Hepatic stellate cell (primary cell): Measurements from ENCODE around the gene ZNF318.

Source experiments
- DNase-seq: peaks from one replicate; pipeline ENCODE4 v3.0.0; 2011; ENCODE audit warnings: low spot score

Gene ZNF318

DNA sequence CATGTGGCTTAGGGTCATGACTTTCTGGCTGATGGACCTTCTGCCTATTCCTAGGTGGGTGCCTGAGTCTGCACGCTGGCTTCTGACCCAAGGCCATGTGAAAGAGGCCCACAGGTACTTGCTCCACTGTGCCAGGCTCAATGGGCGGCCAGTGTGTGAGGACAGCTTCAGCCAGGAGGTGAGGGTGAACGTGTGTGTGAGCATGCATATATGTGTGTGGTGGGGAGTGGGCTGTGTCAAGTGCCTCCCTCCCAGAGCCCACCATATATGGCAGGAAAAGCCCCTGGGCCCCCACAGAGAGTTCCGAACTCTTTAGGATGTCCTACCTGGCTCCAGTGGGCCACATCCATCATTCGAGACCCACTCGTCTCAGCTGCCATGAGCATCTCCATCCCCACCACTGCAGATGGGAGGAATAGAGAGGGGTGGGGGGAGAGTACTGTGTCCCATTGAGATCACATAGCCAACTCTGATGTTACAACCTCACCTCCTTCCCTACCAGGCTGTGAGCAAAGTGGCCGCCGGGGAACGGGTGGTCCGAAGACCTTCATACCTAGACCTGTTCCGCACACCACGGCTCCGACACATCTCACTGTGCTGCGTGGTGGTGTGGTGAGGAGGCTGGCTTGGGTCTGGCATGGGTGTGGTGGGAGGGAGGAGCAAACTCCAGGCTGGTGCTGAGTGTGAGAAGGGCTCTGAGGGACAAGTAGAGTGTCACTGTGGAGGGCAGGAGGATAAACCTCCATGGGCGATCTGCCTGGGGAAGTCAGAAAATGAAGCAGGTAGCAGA lies 68.2 kb downstream of the ZNF318 start:
- DNase-seq: no peak

DNA sequence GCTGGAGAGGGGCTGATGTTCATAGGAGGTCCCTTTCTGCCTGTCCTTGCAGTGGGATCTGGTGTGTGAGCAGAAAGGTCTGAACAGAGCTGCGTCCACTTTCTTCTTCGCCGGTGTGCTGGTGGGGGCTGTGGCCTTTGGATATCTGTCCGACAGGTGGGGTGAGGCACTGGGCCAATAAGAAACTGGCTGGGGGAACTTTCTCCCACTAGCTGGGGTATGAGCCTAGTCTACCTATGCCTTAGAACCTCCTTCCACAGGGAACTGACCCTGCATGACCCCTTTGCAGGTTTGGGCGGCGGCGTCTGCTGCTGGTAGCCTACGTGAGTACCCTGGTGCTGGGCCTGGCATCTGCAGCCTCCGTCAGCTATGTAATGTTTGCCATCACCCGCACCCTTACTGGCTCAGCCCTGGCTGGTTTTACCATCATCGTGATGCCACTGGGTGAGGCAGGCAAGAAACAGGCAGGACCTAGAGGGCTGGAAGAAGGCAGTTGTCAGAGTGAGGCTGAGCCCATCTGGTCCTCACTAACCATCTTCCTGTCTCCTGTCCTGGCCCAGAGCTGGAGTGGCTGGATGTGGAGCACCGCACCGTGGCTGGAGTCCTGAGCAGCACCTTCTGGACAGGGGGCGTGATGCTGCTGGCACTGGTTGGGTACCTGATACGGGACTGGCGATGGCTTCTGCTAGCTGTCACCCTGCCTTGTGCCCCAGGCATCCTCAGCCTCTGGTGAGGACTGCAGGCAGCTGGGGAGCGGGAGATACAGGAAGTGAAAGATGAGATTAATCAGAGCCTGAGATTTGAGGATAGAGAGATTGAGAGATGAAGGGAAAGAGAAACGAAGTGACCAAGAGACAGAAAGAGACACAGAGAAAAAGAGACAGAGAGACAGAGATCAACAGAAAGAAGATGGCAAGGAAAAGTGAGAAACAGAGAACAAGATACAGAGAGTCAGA lies 69.8 kb downstream of the ZNF318 start:
- DNase-seq: no peak

- DNase-seq: no peak
Observed at GRCh38 chr6:43298565-43299337, 70.7 kb downstream of the ZNF318 start.

GRCh38 chr6:43297644-43298564 lies 71.5 kb downstream of the ZNF318 start, which contains the start of gene SLC22A7:
SLC22A7 (plus strand) TSS chr6:43298260; CDS start chr6:43298359, 99 bp downstream.
- peak; percentile 6 for DNase-seq

DNA sequence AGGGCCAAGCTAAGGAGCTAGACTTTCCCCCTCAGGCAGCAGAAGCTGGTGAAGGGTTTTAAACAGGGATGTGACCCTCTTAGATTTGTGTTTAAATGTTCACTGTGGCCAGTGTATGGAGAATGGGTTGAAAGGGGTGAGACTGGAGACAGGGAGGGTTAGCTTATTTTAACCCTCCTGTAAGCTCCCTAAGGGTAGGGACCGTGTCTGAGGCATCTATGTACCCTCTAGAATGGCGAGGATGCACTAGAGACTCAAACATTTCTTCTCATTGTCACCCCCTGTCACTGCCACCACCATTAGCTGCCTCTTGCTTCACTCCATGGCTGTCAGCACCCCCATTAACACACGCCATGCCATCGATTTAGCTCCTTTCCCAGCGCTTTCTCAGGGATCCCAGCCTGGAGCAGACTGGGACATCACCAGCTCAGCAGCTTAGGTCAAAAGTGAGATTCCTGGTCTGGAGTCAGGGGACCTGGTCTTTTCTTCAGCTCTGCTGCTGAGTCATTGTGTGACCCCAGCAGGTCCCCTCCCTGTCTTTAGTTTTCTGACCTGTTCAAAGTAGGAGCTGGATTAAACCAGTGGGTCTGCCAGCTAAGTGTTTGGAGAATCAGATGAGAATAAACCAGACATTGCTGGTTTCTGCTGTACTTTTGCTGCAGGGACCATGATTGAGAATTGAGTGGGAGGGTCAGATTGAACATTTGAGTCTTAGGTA lies 72.5 kb downstream of the ZNF318 start:
- DNase-seq: peak; percentile 12

GRCh38 chr6:43295456-43295855 lies 74.0 kb downstream of the ZNF318 start:
- DNase-seq: no peak

DNA sequence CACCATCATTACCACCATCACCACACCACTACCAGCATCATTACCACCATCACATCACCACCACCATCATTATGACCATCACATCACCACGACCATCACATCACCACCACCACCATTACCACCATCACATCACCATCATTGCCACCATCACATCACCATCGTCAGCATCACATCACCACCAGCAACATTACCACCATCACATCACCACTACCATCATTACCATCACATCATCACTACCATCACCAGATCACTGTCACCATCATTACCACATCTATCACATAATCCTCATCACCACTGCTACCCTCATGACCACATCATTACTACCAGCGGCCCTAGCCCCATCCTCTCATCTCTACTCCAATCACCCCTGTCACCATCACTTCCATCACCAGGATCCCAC lies 74.9 kb downstream of the ZNF318 start:
- no peak for DNase-seq

GRCh38 chr6:43293698-43294097 lies 75.7 kb downstream of the ZNF318 start:
- DNase-seq: no peak

DNA sequence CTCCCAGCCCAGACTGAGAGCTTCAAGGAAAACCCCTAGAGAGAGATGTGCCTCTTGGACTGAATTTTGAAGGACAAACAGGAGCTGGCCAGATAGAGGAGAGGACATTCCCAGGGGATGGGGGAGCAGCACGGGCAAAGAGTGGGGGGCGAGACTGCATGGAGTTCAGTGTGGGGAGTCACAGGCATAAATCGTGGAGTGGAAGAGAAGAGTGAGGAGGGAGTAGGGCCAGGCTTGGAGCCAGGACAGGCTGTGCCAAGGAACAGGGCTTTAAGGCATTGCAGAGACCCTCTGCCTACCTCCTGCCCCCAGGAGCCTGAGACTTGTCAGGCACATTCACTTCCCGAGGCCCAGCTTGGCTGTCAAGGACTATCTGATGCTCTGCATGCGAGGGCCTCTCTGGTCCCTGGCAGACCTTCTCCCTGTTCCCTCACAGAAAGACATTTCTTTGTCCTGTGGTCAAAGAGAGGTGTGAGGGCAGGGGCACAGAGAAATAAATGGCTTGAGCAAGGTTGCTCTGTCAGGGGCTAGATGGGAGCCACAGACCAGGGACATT lies 76.6 kb downstream of the ZNF318 start:
- no peak for DNase-seq

- DNase-seq: no peak
Observed at GRCh38 chr6:43292341-43292740, 77.1 kb downstream of the ZNF318 start.

- DNase-seq: no peak
Observed at GRCh38 chr6:43291708-43292107, 77.7 kb downstream of the ZNF318 start.

DNA sequence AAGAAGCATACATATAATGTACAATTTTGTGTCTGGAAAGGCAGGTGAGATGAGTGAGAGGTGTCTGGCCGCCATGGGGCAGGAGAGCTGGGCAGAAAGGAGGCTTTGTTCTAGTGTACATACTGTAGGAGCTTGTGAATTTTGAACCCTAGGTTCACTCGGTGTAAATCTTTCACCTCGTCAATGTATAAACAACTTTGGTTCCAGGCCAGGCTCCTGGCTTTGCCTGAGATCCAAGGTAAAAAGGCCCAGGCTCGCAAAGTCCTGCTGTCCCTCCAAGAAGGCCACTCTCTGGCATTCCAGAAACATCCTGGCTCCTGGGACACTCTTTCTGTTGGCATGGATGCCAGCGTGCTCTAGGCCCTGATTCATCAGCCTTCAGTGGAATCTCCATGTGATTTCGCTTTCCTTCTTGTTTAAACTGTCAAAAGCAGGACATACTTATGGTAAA lies 78.5 kb downstream of the ZNF318 start:
- no peak for DNase-seq

GRCh38 chr6:43290339-43290904 lies 79.0 kb downstream of the ZNF318 start:
- no peak for DNase-seq

DNA sequence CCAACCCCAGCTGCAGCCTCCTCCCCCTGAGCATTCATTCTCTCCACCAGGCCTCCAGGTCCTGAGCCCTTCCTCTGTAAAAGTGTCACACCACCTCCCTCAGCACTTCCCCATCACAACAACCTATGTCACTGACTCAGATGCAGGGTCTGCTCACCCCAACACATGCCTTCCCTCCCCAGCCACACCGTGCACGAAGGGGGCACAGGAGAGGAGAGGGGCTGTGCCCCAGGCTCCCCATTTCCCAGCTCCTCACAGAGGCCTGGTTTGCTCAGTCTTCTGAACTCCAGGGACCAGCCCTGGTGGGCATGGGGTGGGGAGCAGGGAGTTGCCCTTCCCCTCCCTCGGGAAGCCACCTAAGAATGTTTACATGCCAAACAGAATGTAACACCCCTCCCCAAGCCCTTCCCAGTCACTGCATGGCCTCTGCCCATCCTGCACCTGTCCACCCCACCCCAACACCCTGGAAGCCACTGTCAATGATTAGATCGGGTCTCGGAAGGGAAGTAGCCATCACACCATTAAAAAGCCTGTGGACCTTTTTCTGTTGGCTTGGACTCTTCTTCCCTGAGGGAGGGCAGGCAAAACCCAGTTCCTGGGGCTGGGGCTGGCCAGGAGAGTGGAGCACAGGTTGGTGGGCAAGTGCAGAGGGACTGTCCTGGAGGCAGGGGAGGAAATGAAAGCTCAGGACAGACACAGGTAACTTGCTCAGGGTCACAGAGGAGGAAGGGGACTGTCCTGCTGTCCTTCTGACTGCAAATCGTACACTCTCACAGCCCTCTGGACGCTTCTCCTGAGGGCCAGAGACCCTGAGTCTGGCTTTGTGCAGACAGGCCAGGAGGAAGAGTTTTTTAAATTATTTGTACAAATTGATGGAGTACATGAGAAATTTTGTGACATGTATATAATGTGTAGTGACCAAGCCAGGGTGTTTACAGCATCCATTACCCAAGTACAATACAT lies 81.4 kb downstream of the ZNF318 start:
- no peak for DNase-seq

GRCh38 chr6:43286980-43287716 lies 82.3 kb downstream of the ZNF318 start:
- DNase-seq: no peak

DNA sequence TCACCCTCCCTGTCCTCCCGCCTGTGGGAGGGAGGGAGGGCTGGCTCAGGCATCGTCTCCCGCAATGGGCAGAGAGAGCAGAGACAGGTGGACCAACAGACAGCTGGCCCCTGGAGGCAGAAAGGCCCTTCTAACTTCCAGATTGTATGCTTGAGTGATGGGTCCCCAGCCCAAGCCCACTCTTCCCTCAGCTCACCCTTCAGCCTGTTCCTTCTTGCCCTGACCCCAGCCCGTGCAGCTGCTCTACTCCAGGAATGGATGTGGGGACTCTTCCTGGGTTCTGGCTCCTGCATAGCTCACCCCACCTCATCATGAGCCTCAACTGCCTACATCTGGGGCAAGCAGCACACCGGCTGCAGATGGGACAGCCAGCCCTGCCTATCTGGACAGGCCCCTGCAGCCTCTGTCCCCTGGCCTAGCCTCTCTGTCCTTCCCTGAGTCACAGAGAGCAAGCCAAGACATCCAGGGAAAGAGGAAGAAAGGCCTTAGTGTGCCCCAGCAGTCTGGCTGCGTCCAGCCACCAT lies 82.9 kb downstream of the ZNF318 start:
- no peak for DNase-seq
